WERI-Rb-1 (cell line): Measurements from ENCODE around the gene SOCS4.

Experiments
- DNase-seq: peaks from one replicate; pipeline ENCODE4 v3.0.0-alpha.2; 2020
- H3K27ac ChIP-seq: fragments of 250-450 bp; sonication (Bioruptor Pico); 2 replicates; pipeline ENCODE4 v1.5.1; 2020; ENCODE audit warnings: mild to moderate bottlenecking, moderate library complexity
- H3K27me3 ChIP-seq: fragments of 250-450 bp; sonication (Bioruptor Pico); 2 replicates; pipeline ENCODE4 v1.5.1; 2021; ENCODE audit warnings: mild to moderate bottlenecking, low read depth, moderate library complexity; ENCODE audit not compliant: insufficient read depth, severe bottlenecking
- H3K36me3 ChIP-seq: fragments of 250-450 bp; sonication (Bioruptor Pico); 2 replicates; pipeline ENCODE4 v1.5.1; 2020; ENCODE audit warnings: mild to moderate bottlenecking, moderate library complexity
- H3K4me3 ChIP-seq: 2 replicates; pipeline ENCODE4 v1.5.1; 2011; ENCODE audit warnings: low read depth, mild to moderate bottlenecking, control low read depth, low read length
- H3K9me3 ChIP-seq: fragments of 250-450 bp; sonication (Bioruptor Pico); 2 replicates; pipeline ENCODE4 v1.5.1; 2021; ENCODE audit warnings: mild to moderate bottlenecking, moderate library complexity; ENCODE audit not compliant: severe bottlenecking
- CTCF ChIP-seq: IDR thresholded peaks from 2 replicates; pipeline ENCODE4 v1.5.1; 2011; ENCODE audit warnings: low read depth, mild to moderate bottlenecking, control low read depth, inconsistent platforms, low read length

SOCS4 gene

GRCh38 chr14:55026793-55027561, at the start of gene SOCS4, which contains the start of gene WDHD1:
Gene SOCS4, plus strand, starts transcription at chr14:55027236. Its CDS starts 15,806 bp downstream, at chr14:55043042.
Gene WDHD1, minus strand, starts transcription at chr14:55027099. Its CDS starts 312 bp downstream, at chr14:55026787.
- Histone ChIP-seq H3K9me3 (no peaks in the 10 kb centered on the region), H3K36me3 (peaks cover 18% of the 10 kb centered on the region), H3K27me3 (no peaks in the 10 kb centered on the region), H3K4me3 (peak within 1 kb of the TSS; percentile 97), H3K27ac (peak within 1 kb of the TSS; percentile 96)
- peak; percentile 96 for DNase-seq
- 0 out of 2 replicates have a peak, but pooled peaks have one; percentile 5 for TF ChIP-seq CTCF

- TF ChIP-seq CTCF: no peak
- Histone ChIP-seq H3K9me3 (no peaks in the 10 kb centered on the region), H3K4me3 (no peak overlapping the region), H3K27me3 (no peaks in the 10 kb centered on the region), H3K36me3 (peaks cover 54% of the 10 kb centered on the region), H3K27ac (no peak overlapping the region)
- no peak for DNase-seq
These were observed 48.0 kb upstream of the SOCS4 start for GRCh38 chr14:54979039-54979438.

- peaks cover 71% of the 10 kb centered on the region for H3K36me3 ChIP-seq
- no peaks in the 10 kb centered on the region for H3K27me3 ChIP-seq
- no peak overlapping the region for H3K27ac ChIP-seq
- H3K4me3 ChIP-seq: no peak overlapping the region
- TF ChIP-seq CTCF: no peak
- no peaks in the 10 kb centered on the region for H3K9me3 ChIP-seq
- DNase-seq: no peak
These were observed 45.3 kb upstream of the SOCS4 start for GRCh38 chr14:54981698-54982097.

- peaks cover 76% of the 10 kb centered on the region for H3K36me3 ChIP-seq
- TF ChIP-seq CTCF: no peak
- no peak for DNase-seq
- no peak overlapping the region for H3K27ac ChIP-seq
- H3K4me3 ChIP-seq: no peak overlapping the region
- H3K27me3 ChIP-seq: no peaks in the 10 kb centered on the region
- H3K9me3 ChIP-seq: no peaks in the 10 kb centered on the region
These were observed 41.9 kb upstream of the SOCS4 start for GRCh38 chr14:54985156-54985555.

GRCh38 chr14:55000381-55000780, 26.7 kb upstream of the SOCS4 start:
- no peak overlapping the region for H3K27ac ChIP-seq
- no peak for TF ChIP-seq CTCF
- no peak overlapping the region for H3K4me3 ChIP-seq
- no peaks in the 10 kb centered on the region for H3K27me3 ChIP-seq
- no peak for DNase-seq
- H3K36me3 ChIP-seq: peaks cover 59% of the 10 kb centered on the region
- no peaks in the 10 kb centered on the region for H3K9me3 ChIP-seq
